ENCODE results near the gene AQP10. TPM values are rescaled to one million over a fixed set of nuclear protein-coding genes. Genes with fewer than 3 reads are reported as not detected.

Gene AQP10
- total and polyA plus RNA-seq, 2 donors from 2014 or later, result not detected

- H3K27me3 ChIP-seq (ENCODE audit: control insufficient read depth, insufficient read depth, low read length), result no peaks in the 10 kb centered on the region
- TF ChIP-seq CTCF (IDR thresholded peaks at IDR 0.05; ENCODE audit: borderline replicate concordance, extremely low read depth, insufficient read depth), result no peak
- intact Hi-C loops (cut with DNase I), result no loop called here
- no peaks in the 10 kb centered on the region for H3K9me3 ChIP-seq (ENCODE audit: control insufficient read depth in 2 of 3, insufficient read depth in 1 of 3, low read length in 3 of 3)
- no peak overlapping the region for H3K4me3 ChIP-seq (ENCODE audit: low read length in 3 of 3)
- H3K36me3 ChIP-seq (ENCODE audit: control insufficient read depth in 2 of 3, insufficient read depth in 3 of 3, low read length in 3 of 3), result no peaks in the 10 kb centered on the region
- no peak overlapping the region for H3K27ac ChIP-seq (ENCODE audit: low read depth in 2 of 2, low read length in 2 of 2)
- FAIRE-seq (no peak), DNase-seq (no peak)
- H3K9ac ChIP-seq (ENCODE audit: low read length in 3 of 3), result no peak overlapping the region
- H3K4me1 ChIP-seq (ENCODE audit: control insufficient read depth in 2 of 3, insufficient read depth in 2 of 3, low read depth in 1 of 3, low read length in 3 of 3), result peaks cover 3 to 22% (median 5%) of the 10 kb centered on the region in 3 donors
These were observed 2.6 kb downstream of the AQP10 start for GRCh38 chr1:154323493-154323892.

- FAIRE-seq (no peak), DNase-seq (no peak)
- Histone ChIP-seq H3K27ac (ENCODE audit: low read depth in 2 of 2, low read length in 2 of 2) (no peak overlapping the region), H3K27me3 (ENCODE audit: control insufficient read depth, insufficient read depth, low read length) (no peaks in the 10 kb centered on the region), H3K4me1 (ENCODE audit: control insufficient read depth in 2 of 3, insufficient read depth in 2 of 3, low read depth in 1 of 3, low read length in 3 of 3) (peaks cover 3 to 24% (median 5%) of the 10 kb centered on the region in 3 donors), H3K9me3 (ENCODE audit: control insufficient read depth in 2 of 3, insufficient read depth in 1 of 3, low read length in 3 of 3) (no peaks in the 10 kb centered on the region), H3K9ac (ENCODE audit: low read length in 3 of 3) (no peak overlapping the region), H3K36me3 (ENCODE audit: control insufficient read depth in 2 of 3, insufficient read depth in 3 of 3, low read length in 3 of 3) (no peaks in the 10 kb centered on the region), H3K4me3 (ENCODE audit: low read length in 3 of 3) (peak overlapping the region in 1 of 3 donors; percentile 79)
- no peak for TF ChIP-seq CTCF (IDR thresholded peaks at IDR 0.05; ENCODE audit: borderline replicate concordance, extremely low read depth, insufficient read depth)
- intact Hi-C loops (cut with DNase I), result no loop called here
These were observed 3.3 kb downstream of the AQP10 start for GRCh38 chr1:154324241-154324640.

GRCh38 chr1:154324669-154325582 is 4.0 kb downstream of the AQP10 start, which contains the start of gene ATP8B2:
Gene ATP8B2, plus strand, starts transcription at chr1:154325525. Its CDS starts 2,617 bp downstream, at chr1:154328142.
- H3K36me3 ChIP-seq (ENCODE audit: control insufficient read depth in 2 of 3, insufficient read depth in 3 of 3, low read length in 3 of 3), result no peaks in the 10 kb centered on the region
- H3K9me3 ChIP-seq (ENCODE audit: control insufficient read depth in 2 of 3, insufficient read depth in 1 of 3, low read length in 3 of 3), result no peaks in the 10 kb centered on the region
- peaks cover 3 to 24% (median 5%) of the 10 kb centered on the region in 3 donors for H3K4me1 ChIP-seq (ENCODE audit: control insufficient read depth in 2 of 3, insufficient read depth in 2 of 3, low read depth in 1 of 3, low read length in 3 of 3)
- H3K27me3 ChIP-seq (ENCODE audit: control insufficient read depth, insufficient read depth, low read length), result no peaks in the 10 kb centered on the region
- peak within 1 kb of the TSS; percentile 71 to 79 (median 76) for H3K9ac ChIP-seq (ENCODE audit: low read length in 3 of 3)
- intact Hi-C loops (cut with DNase I), result no loop called here
- peak; percentile 88 to 93 (median 90) for DNase-seq
- H3K27ac ChIP-seq (ENCODE audit: low read depth in 2 of 2, low read length in 2 of 2), result peak within 1 kb of the TSS; percentile 72 to 73
- FAIRE-seq, result no peak
- peak; percentile 72 for TF ChIP-seq CTCF (IDR thresholded peaks at IDR 0.05; ENCODE audit: borderline replicate concordance, extremely low read depth, insufficient read depth)
- peak within 1 kb of the TSS; percentile 77 to 86 (median 79) for H3K4me3 ChIP-seq (ENCODE audit: low read length in 3 of 3)
